ENCODE results near the gene SLC35D1.
A peak's percentile ranks its signal among the peaks of the same experiment; 100 is the strongest.
"Not testable (repeated sequence)": the region's sequence is repeated elsewhere in the genome, so short reads cannot be mapped to it uniquely, and the experiment has no call there.

Gene SLC35D1

GRCh38 chr1:67053785-67054772 is at the start of gene SLC35D1:
Gene SLC35D1, minus strand, starts transcription at chr1:67054148. Its CDS starts 135 bp downstream, at chr1:67054013.
- DNase-seq, result peak; percentile 93

GRCh38 chr1:67103548-67103947 is 49.6 kb upstream of the SLC35D1 start:
- no peak for DNase-seq

GRCh38 chr1:67100833-67101232 is 46.9 kb upstream of the SLC35D1 start:
- DNase-seq, result no peak

DNA sequence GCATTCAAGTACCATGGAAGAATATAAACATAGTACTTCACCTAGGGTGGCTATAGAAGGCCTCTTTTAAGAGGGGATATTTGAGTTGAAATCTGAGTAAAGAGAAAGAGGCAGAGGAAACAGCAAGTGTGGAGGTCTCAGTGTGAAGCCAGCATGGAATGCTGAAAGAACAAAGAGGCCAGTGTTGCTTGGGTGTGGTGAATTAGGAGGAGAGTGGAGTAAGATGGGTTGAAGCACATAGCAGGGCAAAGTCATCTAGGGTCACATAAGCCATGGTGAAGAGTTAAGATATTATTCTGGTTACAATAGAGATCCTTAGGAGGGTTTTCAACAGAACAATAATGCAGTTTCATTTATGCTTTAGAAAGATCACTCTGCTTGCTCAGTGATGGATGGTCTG is 43.4 kb upstream of the SLC35D1 start:
- DNase-seq, result no peak

GRCh38 chr1:67094191-67094590 is 40.2 kb upstream of the SLC35D1 start:
- no peak for DNase-seq

GRCh38 chr1:67089685-67090208 is 35.8 kb upstream of the SLC35D1 start:
- DNase-seq, result no peak

DNA sequence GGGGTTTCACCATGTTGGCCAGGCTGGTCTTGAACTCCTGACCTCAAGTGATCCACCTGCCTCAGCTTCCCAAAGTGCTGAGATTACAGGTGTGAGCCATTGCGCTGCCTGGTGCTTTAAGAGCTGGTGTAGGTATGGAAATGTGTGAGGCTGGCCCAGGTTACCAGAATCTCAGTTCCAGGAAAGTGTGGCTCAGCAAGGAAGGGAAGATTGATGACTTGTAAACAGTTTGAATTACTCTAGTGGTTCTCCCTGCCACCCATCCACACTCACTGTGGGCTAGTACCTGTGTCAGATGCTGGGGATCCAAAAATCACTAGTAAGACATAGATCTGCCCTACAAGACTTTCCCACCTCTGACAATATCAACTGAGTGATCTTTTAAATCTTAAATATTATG is 34.5 kb upstream of the SLC35D1 start:
- DNase-seq, result no peak

GRCh38 chr1:67085326-67085725 is 31.4 kb upstream of the SLC35D1 start:
- DNase-seq, result no peak

GRCh38 chr1:67084765-67085318 is 30.9 kb upstream of the SLC35D1 start:
- no peak for DNase-seq

DNA sequence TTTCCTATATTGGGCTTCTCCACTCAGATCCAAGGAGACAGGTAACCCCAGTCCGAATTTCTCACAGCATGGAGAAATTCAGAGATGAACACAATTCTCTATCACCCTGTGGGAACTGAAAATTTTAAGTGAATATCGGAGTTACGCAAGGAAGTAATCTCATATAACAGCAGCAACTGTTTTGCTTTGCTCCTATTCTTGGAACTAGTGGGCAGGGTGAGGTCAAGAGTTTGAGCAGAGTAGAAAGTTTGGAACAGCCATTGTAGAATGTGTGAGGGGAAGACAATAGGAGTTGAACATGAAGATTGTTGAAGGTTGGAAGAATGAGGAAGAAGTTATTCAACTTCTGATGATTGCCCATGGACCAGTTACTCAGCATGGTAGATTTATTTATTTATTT is 24.3 kb upstream of the SLC35D1 start:
- no peak for DNase-seq

- no peak for DNase-seq
Observed at GRCh38 chr1:67077593-67077992, 23.6 kb upstream of the SLC35D1 start.

DNA sequence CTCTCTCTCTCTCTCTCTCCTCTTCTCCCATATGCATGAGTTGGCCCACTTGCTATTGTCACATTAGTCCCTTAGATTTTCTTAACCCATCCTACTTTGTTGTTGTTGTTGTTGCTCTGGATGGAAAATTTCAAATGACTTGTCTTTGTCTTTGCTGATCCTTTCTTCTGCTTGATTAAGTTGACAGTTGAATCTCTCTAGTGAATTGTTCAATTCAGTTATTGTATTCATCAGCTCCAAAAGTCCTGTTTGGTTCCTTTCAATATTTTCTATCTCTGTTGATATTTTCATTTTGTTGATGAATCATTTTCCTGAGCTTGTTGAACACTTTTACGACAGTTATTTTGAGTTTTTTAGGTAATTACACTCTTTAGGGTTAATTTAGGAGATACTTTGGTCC is 18.8 kb upstream of the SLC35D1 start:
- no peak for DNase-seq

GRCh38 chr1:67067655-67068054 is 13.7 kb upstream of the SLC35D1 start:
- DNase-seq, result not testable (repeated sequence)

GRCh38 chr1:67062412-67062811 is 8.5 kb upstream of the SLC35D1 start:
- no peak for DNase-seq

DNA sequence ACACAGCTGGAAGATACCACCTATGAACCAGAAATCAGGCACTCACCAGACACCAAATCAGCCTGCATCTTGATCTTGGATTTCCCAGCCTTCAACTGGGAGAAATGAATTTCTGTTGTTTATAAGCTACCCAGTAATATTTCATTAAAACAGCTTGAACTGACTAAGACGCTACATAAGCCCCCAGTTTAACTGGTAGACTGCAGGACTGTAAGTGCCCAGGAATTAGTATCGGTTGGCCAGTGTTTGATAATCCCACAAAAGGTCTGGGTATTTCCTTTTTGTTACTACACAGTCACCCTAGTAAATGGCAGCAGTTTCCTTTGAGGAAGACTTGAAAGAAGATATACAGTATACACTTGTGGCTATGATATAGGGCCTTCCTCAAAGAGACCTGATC is 7.3 kb upstream of the SLC35D1 start:
- DNase-seq, result no peak

- no peak for DNase-seq
Observed at GRCh38 chr1:67060811-67061218, 6.9 kb upstream of the SLC35D1 start.

- DNase-seq, result no peak
Observed at GRCh38 chr1:67059346-67059745, 5.4 kb upstream of the SLC35D1 start.

DNA sequence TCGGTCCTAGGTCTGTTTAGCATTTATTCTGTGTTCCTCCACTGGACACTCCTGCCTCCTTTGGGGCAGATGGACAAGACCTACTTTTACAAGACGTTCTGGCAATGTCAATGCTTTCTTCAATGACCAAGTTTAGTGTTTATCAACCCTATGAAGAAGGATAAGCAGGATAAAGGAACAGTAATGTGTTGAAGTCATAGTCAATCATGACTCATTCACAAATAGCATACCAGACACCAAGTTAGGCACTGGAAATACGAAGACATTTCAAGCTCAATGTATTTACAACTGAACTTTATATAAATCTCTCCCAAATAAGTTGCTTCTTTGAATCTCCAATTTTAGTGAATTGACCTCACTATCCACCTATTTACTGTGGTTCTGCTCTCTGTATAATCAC is 4.8 kb upstream of the SLC35D1 start:
- no peak for DNase-seq

DNA sequence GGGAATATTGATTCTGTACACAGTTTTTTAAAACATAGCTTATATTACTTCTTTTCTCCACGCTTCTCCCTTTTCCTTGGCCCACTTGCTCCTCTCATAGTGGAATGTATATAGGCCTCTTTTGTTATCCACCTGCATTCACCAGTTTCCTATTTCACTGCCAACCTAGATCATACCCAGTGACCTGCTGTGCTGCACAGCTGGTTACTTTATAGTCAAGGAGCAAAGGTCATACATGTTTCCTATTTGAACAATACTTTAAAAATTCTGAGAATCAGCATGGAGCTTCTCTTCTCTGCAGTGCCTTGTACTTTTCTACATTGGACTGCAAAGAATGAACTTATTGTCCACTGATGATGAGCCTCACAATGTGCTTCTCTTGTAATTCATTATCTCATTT is 4.3 kb upstream of the SLC35D1 start:
- DNase-seq, result no peak

GRCh38 chr1:67053535-67053784 is 488 bp downstream of the SLC35D1 start:
- peak; percentile 75 for DNase-seq

- DNase-seq, result peak; percentile 69
Observed at GRCh38 chr1:67052741-67053534, 1.0 kb downstream of the SLC35D1 start.

DNA sequence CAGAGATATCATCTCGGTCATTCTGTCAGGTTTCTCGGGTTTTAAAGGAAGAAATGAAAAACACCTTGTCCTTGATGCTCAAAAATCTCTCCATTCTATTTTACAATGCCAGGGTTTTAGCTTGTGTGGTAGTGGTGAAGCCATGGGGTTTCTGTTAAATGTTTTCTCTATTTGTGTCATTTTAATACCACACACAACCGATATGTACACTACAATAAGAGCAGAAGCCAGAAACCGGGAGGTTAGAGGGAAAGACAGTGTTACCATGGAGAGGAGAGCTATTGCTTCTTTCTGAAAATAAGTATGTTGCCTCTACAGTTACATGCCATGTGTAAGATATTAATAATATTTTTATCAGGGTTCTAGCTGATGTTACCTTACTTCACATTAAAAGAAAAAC is 2.8 kb downstream of the SLC35D1 start:
- DNase-seq, result no peak

DNA sequence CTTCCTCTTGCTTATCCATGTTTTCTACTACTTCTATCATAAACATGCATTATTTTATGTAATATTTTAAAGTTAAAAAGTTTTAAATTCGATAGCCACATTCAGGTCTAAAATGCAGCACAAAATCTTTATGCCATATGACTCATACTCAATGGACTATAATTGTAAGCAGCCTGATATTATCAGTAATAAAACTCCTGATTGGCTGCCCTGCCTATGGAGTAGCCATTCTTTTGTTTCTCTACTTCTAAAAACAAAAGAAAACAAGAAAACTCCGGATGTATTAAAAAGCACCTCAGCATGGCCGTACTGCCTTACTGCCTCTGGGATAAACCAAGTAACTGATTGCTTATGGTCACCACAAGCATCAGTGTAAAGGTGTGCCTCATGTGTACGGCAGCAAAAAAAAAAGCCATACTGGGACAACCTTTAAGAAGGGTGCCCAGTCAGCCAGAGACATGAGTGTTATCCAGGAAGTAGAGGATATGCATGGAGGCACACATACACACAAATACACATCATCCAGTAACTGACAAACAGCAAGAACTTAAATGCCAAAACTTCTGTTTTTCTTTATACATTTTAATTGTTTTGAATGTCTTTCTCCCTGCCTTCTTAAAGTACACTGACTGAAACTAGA is 9.2 kb downstream of the SLC35D1 start:
- DNase-seq, result no peak

All from NCI-H82 (cell line).